ENCODE measurements around the gene GNMT.

DNA sequence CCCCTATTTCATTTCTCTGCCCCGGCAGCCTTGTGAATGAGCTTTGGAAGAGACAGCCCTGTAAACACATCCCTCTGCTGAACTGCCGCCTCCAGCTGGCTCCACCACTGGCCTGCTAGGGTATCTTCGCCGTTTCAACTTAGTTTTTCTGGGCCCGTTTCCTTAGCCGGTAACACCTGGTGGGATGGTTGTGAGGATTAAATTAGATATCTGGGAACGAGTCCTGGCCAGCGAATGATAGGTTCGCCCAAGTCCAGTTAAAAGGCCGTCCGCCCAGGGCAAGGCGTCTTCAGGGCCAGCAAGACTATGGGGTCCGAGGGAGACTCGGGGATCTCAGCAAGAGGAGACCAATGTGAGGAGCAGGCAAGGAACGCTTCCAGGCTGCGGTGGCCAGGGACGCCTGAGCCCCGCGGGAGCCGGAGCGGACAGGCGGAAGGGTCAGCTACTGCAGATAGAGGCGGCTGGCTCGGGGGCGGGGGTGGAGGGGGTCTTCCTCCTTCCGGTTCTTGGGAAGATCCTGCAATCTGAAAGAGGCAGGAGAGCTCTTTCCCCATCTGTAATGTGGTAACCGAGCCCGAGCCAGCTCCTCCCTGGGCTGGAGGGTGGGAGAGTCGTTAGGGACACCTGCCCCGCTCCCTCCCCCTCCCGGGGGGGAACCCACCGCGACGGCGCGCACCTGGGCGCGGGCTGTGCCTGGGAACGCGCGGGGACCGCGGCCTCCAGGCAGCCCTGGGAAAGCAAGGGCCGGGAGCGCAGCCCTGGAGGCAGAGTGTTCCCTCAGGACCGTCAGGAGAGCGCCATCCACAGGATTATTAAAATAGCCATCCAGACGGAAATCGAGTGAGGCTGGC, 49.2 kb upstream of the GNMT start:
- no peak for TF ChIP-seq YY1 (IDR thresholded peaks at IDR 0.05; ENCODE audit: low read depth)
- TF ChIP-seq, protein P1, sequence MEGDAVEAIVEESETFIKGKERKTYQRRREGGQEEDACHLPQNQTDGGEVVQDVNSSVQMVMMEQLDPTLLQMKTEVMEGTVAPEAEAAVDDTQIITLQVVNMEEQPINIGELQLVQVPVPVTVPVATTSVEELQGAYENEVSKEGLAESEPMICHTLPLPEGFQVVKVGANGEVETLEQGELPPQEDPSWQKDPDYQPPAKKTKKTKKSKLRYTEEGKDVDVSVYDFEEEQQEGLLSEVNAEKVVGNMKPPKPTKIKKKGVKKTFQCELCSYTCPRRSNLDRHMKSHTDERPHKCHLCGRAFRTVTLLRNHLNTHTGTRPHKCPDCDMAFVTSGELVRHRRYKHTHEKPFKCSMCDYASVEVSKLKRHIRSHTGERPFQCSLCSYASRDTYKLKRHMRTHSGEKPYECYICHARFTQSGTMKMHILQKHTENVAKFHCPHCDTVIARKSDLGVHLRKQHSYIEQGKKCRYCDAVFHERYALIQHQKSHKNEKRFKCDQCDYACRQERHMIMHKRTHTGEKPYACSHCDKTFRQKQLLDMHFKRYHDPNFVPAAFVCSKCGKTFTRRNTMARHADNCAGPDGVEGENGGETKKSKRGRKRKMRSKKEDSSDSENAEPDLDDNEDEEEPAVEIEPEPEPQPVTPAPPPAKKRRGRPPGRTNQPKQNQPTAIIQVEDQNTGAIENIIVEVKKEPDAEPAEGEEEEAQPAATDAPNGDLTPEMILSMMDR (IDR thresholded peaks at IDR 0.05): no peak
- no peak for TF ChIP-seq JUND (IDR thresholded peaks at IDR 0.05)
- no peak for TF ChIP-seq GABPA (IDR thresholded peaks at IDR 0.05; ENCODE audit: low read depth)
- TF ChIP-seq, protein P2, sequence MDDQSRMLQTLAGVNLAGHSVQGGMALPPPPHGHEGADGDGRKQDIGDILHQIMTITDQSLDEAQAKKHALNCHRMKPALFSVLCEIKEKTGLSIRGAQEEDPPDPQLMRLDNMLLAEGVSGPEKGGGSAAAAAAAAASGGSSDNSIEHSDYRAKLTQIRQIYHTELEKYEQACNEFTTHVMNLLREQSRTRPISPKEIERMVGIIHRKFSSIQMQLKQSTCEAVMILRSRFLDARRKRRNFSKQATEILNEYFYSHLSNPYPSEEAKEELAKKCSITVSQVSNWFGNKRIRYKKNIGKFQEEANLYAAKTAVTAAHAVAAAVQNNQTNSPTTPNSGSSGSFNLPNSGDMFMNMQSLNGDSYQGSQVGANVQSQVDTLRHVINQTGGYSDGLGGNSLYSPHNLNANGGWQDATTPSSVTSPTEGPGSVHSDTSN (IDR thresholded peaks at IDR 0.05): no peak
- TF ChIP-seq, protein P3, sequence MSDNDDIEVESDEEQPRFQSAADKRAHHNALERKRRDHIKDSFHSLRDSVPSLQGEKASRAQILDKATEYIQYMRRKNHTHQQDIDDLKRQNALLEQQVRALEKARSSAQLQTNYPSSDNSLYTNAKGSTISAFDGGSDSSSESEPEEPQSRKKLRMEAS (IDR thresholded peaks at IDR 0.05; ENCODE audit: low read depth): no peak
- no peak for TF ChIP-seq POLR2AphosphoS5 (IDR thresholded peaks at IDR 0.05; ENCODE audit: low read depth, low read length)
- no peak for TF ChIP-seq SIN3A (IDR thresholded peaks at IDR 0.05; ENCODE audit: borderline replicate concordance, low read depth, low read length)
- TF ChIP-seq NFIC (IDR thresholded peaks at IDR 0.05; ENCODE audit: borderline replicate concordance): no peak

All from SK-N-SH (cell line).